NCI-H1930 (cell line): ENCODE results near the gene FGF3.

Experiments
- DNase-seq, 2 experiments: peaks; one replicate each; lab custom pipeline; 2025; lab: John Stamatoyannopoulos, UW

The FGF3 gene

DNA sequence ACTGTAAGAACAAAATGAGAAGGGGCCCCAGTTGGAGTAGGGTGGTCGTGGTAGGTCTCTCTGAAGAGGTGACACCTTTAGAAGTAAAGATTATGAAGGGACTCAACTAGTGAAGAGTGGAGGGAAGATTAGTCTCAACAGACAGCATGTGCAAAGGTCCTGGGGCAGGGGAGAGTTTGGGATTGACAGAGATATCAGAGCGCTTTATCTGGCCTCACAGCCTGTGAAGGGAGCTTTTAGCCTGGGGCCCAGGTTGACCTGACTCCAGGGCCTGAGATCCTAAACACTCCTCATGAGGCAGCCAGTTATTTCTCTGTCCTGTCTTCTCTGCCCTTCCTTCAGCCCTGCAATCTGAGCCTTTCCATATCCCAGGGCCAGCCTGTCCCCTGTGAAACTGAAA lies 16.2 kb downstream of the FGF3 start:
- DNase-seq, result no peak

- no peak for DNase-seq
Measured at GRCh38 chr11:69802590-69802989, 16.6 kb downstream of the FGF3 start.

DNA sequence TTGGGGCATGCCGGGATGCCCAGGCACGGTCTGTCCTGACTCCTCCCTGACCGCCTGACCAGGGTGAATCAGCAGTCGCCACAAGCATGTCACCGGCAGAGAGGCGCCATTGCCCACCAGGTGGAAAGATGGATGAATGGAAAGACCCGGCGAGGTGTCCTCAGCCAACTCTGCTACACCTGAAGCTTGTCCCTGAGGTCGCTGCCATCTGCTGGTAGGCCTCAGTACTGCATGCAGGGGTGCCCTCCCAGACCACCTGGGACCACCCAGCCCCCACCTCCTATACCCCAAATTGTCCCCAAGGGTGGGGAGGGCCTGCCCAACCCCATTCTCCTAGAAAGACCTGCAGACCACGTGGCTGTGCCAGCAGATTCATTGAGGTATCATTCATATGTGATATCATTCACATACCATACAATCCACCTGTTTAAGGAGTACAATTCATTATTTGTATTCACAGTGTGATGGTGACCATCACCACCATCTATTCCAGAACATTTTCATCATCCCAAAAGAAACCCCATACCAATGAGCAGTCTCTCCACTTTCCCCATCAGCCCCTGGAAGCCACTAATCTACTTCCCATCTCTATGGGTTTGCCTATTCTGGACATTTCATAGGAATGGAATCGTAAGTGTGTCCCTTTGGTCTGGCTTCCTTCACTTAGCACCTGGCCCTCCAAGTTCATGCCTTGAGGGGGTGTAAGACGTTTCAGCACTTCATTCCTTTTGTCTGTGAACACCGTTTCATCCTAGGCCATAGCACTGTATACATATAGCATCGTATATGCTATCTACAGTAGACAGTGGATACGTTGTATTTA lies 17.5 kb downstream of the FGF3 start:
- peak in 1 of 2 experiments; percentile 2 for DNase-seq

GRCh38 chr11:69800278-69800677 lies 18.9 kb downstream of the FGF3 start:
- no peak for DNase-seq

- DNase-seq, result no peak
Measured at GRCh38 chr11:69799582-69799981, 19.6 kb downstream of the FGF3 start.

DNA sequence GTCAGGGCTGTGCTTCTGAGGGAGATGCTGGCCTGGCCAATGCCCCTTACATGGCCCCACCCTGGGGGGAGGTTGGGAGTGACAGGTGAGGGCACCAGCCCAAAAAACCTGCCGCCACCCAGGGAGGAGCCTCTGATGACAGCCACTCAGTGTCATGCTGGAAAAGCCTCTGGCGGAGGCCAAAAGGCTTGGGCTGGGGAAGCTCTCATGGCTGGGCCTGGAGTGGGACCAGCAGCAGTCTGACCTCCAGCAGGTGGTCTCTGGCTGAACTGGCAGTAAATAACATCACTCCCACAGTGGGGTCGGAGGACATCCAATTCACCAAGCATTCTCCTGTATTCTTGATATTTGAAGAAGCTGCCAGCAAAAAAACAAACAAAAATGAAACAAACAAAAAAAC lies 20.1 kb downstream of the FGF3 start:
- DNase-seq, result no peak

DNA sequence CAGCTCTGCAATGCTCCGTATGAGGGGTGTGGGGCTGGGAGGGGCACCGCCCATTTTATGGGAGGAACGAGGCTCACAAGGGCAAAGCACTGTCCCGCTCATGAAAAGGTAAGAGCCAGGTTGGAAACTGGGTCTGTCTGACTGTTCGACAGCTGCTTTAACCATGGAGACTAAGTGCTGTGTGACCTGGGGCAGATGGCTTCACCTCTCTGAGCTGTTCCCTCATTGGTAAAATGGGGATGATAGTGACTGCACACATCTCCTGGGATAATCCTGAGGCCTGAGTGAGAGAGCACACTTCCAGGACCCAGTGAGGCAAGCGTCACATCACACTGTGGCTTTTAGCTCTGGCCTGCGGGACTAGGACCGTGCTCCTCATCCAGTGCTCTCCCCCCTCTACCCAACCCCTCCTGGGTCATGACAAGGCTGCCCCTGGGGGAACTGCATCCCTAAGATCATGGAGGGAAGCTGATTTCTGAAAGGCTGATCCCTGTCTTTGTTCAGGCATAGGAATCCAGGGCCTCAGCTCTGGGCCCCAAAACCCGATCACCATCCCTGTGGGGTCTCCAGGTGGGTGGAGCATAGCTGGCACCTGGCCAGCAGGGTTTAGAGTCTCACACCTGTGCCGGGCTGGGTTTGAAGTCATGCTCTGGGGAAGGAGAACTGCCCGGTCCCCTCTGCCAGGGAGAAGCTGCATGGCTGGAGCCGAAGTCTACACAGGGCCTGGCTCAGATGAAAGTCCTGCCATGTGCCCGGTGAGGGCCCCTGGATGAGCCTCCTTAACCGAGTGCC lies 21.3 kb downstream of the FGF3 start:
- DNase-seq, result no peak

- no peak for DNase-seq
Measured at GRCh38 chr11:69797156-69797555, 22.1 kb downstream of the FGF3 start.

DNA sequence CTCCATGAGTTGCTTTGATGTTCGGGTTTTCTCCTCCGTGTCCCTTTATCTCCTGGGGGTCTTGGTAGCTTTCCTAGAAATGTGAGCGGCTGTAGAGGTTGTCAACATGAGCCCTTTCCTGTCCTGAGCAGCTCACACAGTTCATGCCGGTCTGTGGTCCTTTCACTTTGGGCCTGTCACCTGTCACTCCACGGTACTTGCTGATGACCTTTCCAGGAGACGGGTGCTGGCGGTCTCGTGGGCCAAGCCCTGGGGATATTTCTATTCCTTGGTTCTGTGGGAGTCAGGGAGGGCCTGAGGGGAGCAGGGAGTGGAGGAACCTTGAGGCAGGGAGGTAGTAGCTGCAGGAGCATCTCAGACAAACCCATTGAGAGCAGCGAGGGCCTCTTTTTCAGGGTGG lies 23.2 kb downstream of the FGF3 start:
- DNase-seq, result no peak

DNA sequence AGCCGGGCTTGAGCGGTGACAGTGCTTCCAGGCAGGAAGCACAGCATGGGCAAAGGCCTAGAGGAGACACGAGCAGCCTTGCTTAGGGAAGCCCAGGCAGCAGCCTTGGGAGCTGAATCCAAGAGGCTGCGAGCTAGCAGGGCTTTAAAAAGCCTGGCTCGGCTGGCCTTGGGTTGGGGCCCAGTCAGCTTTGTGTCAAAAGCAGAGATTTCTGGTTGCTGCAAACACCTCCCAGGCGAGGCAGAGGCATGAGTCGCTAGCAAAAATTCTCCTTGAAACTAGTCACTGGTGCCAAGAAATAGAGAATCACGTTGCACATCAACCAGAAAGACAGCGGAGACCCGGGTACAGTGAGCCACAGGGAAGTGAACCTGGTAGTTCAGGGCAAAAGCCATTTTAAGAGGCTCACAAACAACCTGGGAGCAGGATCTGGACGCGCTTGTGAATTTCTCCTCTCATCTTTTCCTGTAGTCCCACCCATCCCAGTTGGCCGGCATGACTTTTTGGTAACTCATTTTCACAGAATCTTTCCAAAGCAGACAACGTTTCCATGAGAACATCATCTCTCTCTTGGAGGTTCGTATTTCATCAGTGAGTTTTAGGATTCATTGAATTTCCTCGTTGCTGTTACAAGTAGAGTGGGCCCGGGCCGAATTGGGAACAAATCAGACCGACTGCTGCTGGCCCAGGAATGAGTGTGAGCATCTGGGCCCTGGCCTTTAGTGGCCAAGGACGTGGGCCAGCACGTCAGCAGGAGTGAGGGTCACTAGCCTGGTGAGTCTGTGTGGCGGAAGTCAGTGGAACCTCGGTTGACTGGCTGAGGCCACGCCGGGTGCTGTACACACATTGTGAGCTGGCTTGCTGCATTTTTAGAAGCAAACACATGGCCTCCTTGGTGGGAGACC lies 27.7 kb downstream of the FGF3 start:
- DNase-seq, result no peak

DNA sequence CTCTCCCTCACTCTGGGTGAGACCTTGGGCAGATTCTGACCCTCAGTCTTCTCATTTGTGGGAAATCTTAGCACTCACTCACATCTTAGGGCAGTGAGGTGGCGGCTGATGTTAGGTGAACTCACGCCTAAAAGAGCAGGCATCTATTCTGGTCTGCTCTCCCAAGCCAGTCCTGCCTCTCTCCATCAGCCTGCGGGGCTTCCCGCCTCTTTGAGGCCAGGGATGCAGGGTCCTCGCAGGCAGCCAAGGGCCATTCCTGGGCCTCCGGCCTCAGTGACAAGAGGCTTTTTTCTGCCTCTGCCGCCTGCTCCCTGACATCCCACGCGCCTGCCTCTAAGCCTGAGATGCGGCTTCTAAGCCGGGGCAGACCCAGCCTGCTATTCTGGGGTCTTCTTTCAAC lies 30.3 kb downstream of the FGF3 start:
- no peak for DNase-seq

- no peak for DNase-seq
Measured at GRCh38 chr11:69787906-69788305, 31.3 kb downstream of the FGF3 start.

- no peak for DNase-seq
Measured at GRCh38 chr11:69787457-69787856, 31.8 kb downstream of the FGF3 start.

- DNase-seq, result no peak
Measured at GRCh38 chr11:69781241-69781640, 38.0 kb downstream of the FGF3 start.

- DNase-seq, result no peak
Measured at GRCh38 chr11:69778373-69778772, 40.8 kb downstream of the FGF3 start.

GRCh38 chr11:69775163-69775755 lies 44.0 kb downstream of the FGF3 start, which contains the start of gene FGF4:
Gene FGF4 (minus strand): TSS chr11:69775341. CDS start chr11:69775084, 257 bp downstream.
- DNase-seq, result no peak

- no peak for DNase-seq
Measured at GRCh38 chr11:69774354-69775162, 44.7 kb downstream of the FGF3 start.

DNA sequence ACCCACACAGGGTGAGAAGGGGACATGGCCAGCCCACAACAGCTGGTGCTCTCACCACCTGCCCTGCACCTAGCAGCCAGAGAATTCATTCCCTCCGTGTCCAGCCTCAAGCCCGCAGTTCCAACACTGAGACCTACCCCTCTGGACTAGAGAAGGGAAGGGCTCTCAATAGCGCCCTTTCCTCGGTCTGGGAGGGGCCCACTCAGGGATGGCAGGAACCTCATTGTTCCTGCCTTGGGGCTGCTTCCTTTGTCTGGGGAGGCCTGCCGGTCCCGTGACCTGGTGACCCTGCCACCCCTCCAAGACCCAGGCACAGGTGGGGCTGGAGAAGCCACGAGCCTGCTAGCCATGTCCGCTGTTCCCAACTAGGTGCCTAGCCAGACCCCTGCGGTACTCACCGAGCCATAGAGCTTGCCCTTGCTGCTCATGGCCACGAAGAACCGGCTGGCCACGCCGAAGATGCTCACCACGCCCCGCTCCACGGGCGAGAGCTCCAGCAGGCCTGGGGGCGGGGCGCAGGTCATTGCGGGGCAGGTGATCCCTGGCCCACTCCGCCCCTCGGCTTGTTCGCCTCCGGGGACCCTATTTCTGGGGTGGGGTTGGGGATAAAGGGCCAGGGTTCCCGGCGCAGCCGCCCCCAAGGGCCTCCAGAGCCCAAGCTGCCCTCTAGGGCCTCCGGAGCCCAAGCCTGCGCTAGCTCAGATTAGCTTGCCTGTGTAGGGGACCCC lies 45.4 kb downstream of the FGF3 start:
- DNase-seq, result no peak

DNA sequence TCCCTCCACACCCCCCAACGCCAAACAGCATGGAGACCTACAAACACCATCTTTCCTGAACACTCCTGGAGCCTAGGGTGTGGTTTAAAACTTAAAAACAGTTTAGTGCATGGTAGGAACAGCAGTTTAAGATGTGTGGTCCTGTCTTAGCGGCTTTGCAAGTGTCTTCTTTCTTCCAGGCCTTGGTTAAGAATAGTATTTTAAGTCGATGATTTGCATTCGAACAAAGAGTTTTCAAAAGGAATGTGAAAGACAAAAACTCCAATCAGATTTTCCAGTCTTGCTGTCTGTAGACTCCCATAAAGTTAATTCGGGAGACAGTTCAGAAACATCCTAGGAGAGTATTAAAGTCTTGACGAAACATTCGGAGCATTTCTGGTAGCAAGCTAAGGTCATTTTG lies 47.8 kb downstream of the FGF3 start:
- no peak for DNase-seq

GRCh38 chr11:69770540-69770939 lies 48.7 kb downstream of the FGF3 start:
- no peak for DNase-seq
